OCI-LY7 (cell line): ENCODE measurements around the gene ZNF106. TPM values are rescaled to one million over a fixed set of nuclear protein-coding genes. Genes with fewer than 3 reads are reported as not detected.

ENCODE experiments used
- BruUV-seq: library from RNA; stranded (reverse); fragments of 400-500 nt; replicated peaks from 2 replicates; lab custom pipeline; 2021; lab: Mats Ljungman, UMichigan
- CTCF ChIA-PET: fragments of 300-600 bp; sonication (Branson Sonifier 250); formaldehyde crosslinking; loops from one replicate; lab custom pipeline; 2022; ENCODE audit warnings: antibody characterized with exemption; ENCODE audit not compliant: unreplicated experiment; lab: Charles Lee
- POLR2A ChIA-PET: fragments of 300-600 bp; sonication (Branson Sonifier 250); formaldehyde crosslinking; loops from one replicate; lab custom pipeline; 2022; ENCODE audit warnings: antibody characterized with exemption; lab: Charles Lee
- DNase-seq: peaks from one replicate; pipeline ENCODE4 v3.0.0-alpha.2; 2015; ENCODE audit warnings: low spot score
- H2AFZ ChIP-seq: fragments of 200-600 bp; sonication (generic), shearing (Covaris generic); 2 replicates; pipeline ENCODE4 v1.6.1; 2014; ENCODE audit warnings: mild to moderate bottlenecking, antibody characterized with exemption, low read length, moderate library complexity
- H3K27ac ChIP-seq: fragments of 200-600 bp; sonication (generic); 2 replicates; pipeline ENCODE4 v1.5.1; 2014; ENCODE audit warnings: mixed run types, low read depth, mild to moderate bottlenecking, moderate library complexity, low read length, inconsistent platforms; ENCODE audit not compliant: poor library complexity, severe bottlenecking
- H3K36me3 ChIP-seq: fragments of 200-600 bp; sonication (generic); 2 replicates; pipeline ENCODE4 v1.6.1; 2014; ENCODE audit warnings: mild to moderate bottlenecking, antibody characterized with exemption, low read length, moderate library complexity, mixed read lengths; ENCODE audit not compliant: insufficient read depth
- H3K4me1 ChIP-seq: fragments of 200-600 bp; sonication (generic); 2 replicates; pipeline ENCODE4 v1.5.1; 2014; ENCODE audit warnings: mild to moderate bottlenecking, low read length; ENCODE audit not compliant: insufficient read depth, poor library complexity, severe bottlenecking
- H3K4me2 ChIP-seq: fragments of 200-600 bp; sonication (generic); 2 replicates; pipeline ENCODE4 v1.6.1; 2014; ENCODE audit warnings: mild to moderate bottlenecking, low read length
- H3K4me3 ChIP-seq: fragments of 200-600 bp; sonication (generic); 2 replicates; pipeline ENCODE4 v1.5.1; 2014; ENCODE audit warnings: mild to moderate bottlenecking, low read depth, low read length; ENCODE audit not compliant: poor library complexity, severe bottlenecking
- H3K79me2 ChIP-seq: fragments of 200-600 bp; sonication (generic); 2 replicates; pipeline ENCODE4 v1.6.1; 2016; ENCODE audit warnings: low read depth, mild to moderate bottlenecking, low read length, moderate library complexity, mixed read lengths; ENCODE audit not compliant: insufficient read depth
- H3K9me2 ChIP-seq: fragments of 200-600 bp; sonication (generic); 2 replicates; pipeline ENCODE4 v1.6.1; 2016; ENCODE audit warnings: mild to moderate bottlenecking, low read length, mixed read lengths; ENCODE audit not compliant: insufficient read depth
- H3K9me3 ChIP-seq: fragments of 200-600 bp; sonication (generic); 2 replicates; pipeline ENCODE4 v1.6.1; 2014; ENCODE audit warnings: mild to moderate bottlenecking, mixed run types, low read length, mixed read lengths
- H4K20me1 ChIP-seq: fragments of 200-600 bp; sonication (generic); 2 replicates; pipeline ENCODE4 v1.6.1; 2014; ENCODE audit warnings: mild to moderate bottlenecking, antibody characterized with exemption, low read length, moderate library complexity, mixed read lengths; ENCODE audit not compliant: insufficient read depth
- CTCF ChIP-seq: fragments of 200-600 bp; sonication (generic); conservative IDR thresholded peaks from 2 replicates; pipeline ENCODE4 v1.5.1; 2014; ENCODE audit warnings: mild to moderate bottlenecking, antibody characterized with exemption, low read length, moderate library complexity, mixed read lengths
- EZH2phosphoT487 ChIP-seq: fragments of 200-600 bp; sonication (generic); IDR thresholded peaks from 2 replicates; pipeline ENCODE4 v1.6.1; 2018; ENCODE audit warnings: low read depth, borderline replicate concordance, mild to moderate bottlenecking, mixed run types, antibody characterized with exemption, low read length, moderate library complexity, mixed read lengths
- intact Hi-C: fragments of 100-400 bp; cut with micrococcal nuclease; formaldehyde crosslinking; loops from one replicate; pipeline ENCODE4 v1.10.0; 2022; ENCODE audit not compliant: unreplicated experiment
- total RNA-seq, 2 experiments: library from RNA; depleted of rRNA in 1 of 2; stranded (reverse); fragments of >200 nt in 1 of 2; shearing (Covaris generic) in 1 of 2; gene quantifications; 2 replicates each; pipeline ENCODE4 v1.2.3, GENCODE V29; 2014 to 2022

The ZNF106 gene
- total RNA-seq, 2 experiments from 2014 or later: 30.5 to 66.4 TPM

- H3K36me3 ChIP-seq: peaks cover 79% of the 10 kb centered on the region
- BruUV-seq: TSS peak; percentile 63
- no peaks in the 10 kb centered on the region for H3K9me2 ChIP-seq
- H3K9me3 ChIP-seq: no peaks in the 10 kb centered on the region
- peaks cover 14% of the 10 kb centered on the region; the same call in 1 of the 2 replicates for H3K79me2 ChIP-seq
- TF ChIP-seq CTCF (no peak), EZH2phosphoT487 (no peak)
- H3K4me2 ChIP-seq: no peak overlapping the region
- CTCF ChIA-PET: no interaction called here
- intact Hi-C loops: no loop called here
- peaks cover 21% of the 10 kb centered on the region for H3K4me1 ChIP-seq
- H3K27ac ChIP-seq: no peak overlapping the region
- H3K4me3 ChIP-seq: no peak overlapping the region
- no peak overlapping the region for H2AFZ ChIP-seq
- POLR2A ChIA-PET: no interaction called here
- no peaks in the 10 kb centered on the region for H4K20me1 ChIP-seq
- no peak for DNase-seq
These were observed 40.5 kb downstream of the ZNF106 start for GRCh38 chr15:42450425-42450790.

DNA sequence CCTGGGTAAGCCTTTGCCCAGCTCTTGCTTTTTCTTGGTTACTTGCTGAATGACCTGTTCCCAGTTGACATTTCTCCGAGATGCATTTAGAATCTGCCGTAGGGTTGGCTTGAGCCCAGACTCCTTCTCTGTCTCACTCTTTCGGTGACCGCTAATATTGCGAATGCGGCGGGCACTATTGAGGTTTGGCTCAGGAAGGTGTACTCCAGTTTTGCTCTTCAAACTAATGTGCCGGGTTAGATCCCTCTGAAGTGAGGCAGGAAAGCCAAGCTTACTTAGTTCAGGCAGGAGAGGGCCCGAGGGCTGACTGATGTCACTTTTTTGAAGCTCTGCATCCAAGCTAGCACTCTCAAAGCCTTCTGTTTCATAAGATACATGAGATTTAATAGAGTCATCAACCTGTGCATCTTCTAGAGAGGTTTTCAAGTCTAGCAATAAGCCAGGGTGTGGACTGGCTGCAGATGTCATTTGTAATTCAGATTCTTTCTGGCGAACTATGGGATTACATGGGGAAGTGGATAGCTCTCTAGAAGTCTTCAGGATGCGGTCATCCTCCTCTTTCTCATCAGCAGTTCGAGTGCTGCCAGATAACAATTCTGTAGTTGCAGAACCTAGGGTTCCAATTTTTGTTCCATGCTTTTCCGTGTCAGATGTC, 41.0 kb downstream of the ZNF106 start:
- CTCF ChIA-PET: no interaction called here

More for the DNA sequence above, 41.0 kb downstream of the ZNF106 start:
- H3K79me2 ChIP-seq: peaks cover 9% of the 10 kb centered on the region; the same call in 1 of the 2 replicates
- TF ChIP-seq CTCF (no peak), EZH2phosphoT487 (no peak)
- POLR2A ChIA-PET: interaction anchor here (0.6 to 1.1 kb wide), 2 partner anchors 9 to 18 kb away, joined by 3 read pairs; no protein-coding TSS in a partner anchor
- no peaks in the 10 kb centered on the region for H4K20me1 ChIP-seq
- H3K4me3 ChIP-seq: no peak overlapping the region
- H2AFZ ChIP-seq: no peak overlapping the region
- H3K9me3 ChIP-seq: no peaks in the 10 kb centered on the region
- no peak for DNase-seq
- H3K4me1 ChIP-seq: peaks cover 16% of the 10 kb centered on the region
- H3K27ac ChIP-seq: no peak overlapping the region
- no peak overlapping the region for H3K4me2 ChIP-seq
- peaks cover 84% of the 10 kb centered on the region for H3K36me3 ChIP-seq
- H3K9me2 ChIP-seq: no peaks in the 10 kb centered on the region
- intact Hi-C loops: no loop called here
- BruUV-seq: no TSS peak
